DMS79 (cell line): ENCODE results near the gene IRAK3.
"Not testable (repeated sequence)": the region's sequence is repeated elsewhere in the genome, so short reads cannot be mapped to it uniquely, and the experiment has no call there.

Experiments
- DNase-seq: peaks from one replicate; lab custom pipeline; 2025; lab: John Stamatoyannopoulos, UW

The IRAK3 gene

DNA sequence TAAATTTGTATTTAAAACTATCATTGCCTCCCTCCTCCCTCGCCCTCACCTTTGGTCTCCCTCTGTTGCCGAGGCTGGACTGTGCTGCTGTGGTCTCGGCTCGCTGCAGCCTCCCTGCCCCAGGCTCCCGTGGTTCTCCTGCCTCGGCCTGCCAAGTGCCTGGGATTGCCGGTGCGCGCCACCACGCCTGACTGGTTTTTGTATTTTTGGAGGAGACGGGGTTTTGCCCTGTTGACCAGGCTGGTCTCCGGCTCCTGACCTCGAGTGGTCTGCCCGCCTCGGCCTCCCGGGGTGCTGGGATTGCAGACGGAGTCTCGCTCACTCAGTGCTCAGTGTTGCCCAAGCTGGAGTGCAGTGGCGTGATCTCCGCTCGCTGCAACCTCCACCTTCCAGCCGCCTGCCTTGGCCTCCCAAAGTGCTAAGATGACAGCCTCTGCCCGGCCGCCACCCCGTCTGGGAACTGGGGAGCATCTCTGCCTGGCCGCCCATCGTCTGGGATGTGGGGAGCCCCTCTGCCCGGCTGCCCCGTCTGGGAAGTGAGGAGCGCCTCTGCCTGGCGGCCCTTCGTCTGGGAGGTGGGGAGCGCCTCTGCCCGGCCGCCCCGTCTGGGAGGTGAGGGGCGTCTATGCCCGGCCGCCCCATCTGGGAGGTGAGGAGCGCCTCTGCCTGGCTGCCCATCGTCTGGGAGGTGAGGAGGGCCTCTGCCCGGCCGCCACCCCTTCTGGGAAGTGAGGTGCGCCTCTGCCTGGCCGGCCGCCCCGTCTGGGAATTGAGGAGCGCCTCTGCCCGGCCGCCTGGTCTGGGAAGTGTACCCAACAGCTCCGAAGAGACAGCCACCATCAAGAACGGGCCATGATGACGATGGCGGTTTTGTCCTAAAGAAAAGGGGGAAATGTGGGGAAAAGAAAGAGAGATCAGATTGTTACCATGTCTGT lies 14.4 kb upstream of the IRAK3 start:
- not testable (repeated sequence) for DNase-seq

DNA sequence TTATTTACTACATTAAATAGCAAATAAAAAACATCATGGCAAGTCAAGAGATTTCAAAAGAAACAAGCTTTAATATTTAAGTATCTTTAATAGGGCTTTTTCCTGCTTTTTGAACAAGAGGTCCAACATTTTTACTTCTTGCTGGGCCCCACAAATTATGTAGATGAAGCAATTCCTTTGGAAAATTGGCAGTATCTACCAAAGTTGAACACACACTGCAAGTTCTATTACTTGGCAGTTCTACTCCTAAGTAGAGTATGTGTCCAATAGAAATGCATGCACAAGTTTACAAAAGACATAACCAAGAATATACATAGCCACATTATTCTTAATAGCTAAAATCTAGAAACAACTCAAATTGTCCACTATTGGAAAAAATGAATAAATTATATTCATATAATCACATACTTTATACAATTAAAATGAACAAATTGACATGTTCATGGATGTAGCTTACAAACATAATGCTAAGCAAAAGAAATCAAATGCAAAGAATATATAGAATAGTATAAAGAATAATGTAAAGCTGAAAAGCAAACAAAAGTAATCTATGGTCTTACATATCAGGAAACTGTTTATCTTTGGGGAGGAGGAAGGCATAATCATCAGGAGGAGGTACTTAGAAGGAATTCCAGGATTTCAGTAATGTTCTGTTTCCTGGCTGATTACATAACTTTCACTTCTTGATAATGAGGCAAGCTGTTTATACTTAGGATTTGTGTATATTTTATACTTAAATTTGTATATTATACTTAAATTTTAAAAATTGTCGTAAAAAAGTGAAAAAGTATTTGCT lies 12.7 kb upstream of the IRAK3 start:
- DNase-seq: no peak

DNA sequence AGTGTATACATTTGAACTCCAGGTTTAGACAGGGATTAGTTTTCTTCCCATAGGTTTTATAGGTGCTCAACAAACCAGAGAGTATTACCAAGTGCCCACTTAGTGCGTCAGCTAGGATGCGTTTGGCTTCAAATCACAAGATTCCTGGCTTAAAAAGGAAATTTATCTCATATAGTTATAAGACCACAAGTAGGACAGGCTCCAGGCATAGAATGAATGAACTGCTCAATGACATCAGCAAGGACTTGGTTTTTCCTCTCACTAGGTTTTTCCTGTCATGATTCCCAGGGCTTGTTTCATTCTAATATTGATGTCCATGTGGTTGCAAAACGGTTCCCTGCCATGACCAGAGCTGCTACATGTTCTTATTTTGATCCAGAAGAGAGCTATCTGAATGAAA lies 6.1 kb upstream of the IRAK3 start:
- DNase-seq: no peak

DNA sequence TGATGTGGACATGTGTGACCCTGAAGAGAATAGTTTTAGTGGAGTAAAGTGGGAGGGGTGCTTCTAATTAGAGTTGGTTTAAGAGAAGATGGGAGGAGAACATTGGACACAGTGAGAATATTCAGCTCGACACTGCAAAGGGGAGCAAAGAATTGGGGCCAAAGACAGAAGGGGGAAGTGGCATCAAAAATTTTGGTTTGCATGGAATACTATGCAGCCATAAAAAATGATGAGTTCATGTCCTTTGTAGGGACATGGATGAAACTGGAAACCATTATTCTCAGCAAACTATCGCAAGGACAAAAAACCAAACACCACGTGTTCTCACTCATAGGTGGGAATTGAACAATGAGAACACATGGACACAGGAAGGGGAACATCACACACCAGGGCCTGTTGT lies 4.2 kb upstream of the IRAK3 start:
- DNase-seq: not testable (repeated sequence)

DNA sequence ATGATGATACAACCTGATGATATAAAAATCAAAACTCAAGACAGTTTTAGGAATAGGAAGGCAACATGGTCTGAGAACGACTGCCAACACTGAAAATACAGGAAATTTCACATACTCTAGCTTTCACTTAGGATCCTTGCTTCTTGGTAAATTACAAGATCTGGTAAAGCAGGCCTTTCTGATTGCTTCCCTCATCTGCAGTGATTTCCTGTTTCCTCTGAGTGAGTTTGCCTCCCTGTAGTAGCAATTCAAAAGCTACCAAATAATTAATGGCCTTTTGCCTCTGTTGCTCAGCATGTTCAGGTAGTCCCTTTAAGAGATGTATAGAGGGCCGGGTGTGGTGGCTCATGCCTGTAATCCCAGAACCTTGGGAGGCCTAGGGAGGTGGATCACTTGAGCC lies 2.0 kb upstream of the IRAK3 start:
- DNase-seq: no peak

DNA sequence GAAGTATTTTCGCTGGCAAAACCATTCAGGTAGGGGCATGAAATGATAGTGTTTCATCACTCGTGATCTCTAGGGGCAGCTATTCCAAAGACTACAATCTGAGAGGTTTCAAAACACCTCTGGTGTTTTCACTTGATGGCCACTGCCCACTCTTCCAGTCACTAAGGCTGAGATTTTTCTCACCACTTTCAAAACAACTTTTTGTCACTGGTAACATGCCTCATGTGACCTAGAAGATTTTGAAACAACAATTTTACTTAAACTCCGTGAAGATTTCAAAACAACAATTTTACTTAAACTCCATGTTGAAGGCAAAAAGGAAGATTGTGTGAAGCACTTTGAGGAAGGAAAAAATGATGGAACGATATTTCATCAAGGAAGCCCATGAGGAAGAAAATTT lies 1.2 kb upstream of the IRAK3 start:
- no peak for DNase-seq

DNA sequence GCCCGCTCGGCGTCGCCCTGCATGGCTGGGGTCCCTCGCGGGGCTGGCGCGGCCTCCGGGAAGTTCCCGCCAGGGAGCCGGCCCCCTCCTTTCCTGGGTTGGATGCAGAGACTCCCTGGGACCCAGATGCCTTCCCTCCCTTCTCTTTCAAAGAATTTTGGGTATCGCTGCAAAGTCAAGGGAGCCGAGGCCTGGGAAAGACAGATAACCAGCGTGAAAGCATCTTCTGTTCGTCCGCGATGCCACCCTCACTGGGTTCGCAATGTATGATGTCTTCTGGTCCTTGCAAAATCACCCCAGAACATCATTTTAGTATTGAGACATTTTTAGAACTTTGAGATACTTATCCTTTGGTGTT lies 451 bp downstream of the IRAK3 start:
- no peak for DNase-seq

DNA sequence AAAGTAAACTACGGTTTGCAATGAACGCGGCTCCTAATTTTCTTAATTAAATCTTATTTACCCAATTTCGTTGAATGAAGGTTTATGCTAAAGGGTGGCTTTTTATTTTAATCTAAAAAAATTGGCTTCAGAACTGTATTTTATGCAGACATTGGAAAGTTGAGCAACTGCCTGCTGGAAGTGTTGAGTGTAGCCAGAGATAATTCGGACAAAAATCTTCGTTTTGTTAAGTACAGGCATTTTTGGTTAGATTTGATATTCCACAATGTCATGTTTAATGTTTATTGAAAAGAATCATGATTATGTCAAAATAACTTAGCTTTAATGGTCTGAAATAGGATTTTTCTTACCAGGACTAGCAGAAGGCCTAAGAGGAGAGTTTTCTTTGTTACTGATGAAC lies 875 bp downstream of the IRAK3 start:
- DNase-seq: no peak

DNA sequence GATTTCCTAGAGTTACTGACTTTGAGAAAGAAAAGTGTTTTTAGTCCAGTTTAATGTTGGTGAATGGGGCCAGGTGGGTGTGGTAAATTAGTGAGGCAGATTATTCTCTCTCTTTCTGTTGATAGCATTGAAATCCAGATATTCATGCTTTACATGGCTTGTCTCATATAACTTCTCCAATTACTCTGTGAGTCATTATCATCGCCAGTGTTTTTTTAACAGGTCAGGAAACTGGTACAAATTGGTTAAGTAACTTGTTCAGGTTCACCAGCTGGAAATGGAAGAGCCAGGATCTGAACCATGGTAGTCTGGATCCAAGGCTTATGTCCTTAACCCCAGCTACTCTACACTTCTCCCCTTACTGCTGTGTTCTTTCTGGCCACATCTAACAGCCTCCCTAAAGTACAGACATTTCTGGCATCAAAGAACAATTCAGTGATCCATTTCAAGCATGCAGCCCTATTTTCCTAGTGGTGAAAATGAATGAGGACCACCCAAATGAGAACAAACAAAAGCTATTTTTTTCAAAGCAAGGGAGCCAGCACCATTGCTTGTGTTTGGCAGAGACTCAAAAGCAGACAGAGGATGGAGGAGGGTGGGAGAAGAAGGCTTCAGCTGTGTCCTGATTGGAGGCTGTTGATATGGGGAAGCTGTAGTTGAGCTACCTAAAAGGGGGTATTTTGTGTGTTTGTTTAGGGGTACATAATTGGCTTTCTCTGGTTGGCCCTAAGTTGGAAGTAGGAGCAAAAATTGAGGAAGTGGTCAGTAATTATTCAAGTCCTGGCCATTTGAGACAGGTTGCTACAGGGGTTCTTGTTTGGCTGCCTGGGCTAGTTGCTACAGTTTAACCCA lies 1.7 kb downstream of the IRAK3 start:
- no peak for DNase-seq

DNA sequence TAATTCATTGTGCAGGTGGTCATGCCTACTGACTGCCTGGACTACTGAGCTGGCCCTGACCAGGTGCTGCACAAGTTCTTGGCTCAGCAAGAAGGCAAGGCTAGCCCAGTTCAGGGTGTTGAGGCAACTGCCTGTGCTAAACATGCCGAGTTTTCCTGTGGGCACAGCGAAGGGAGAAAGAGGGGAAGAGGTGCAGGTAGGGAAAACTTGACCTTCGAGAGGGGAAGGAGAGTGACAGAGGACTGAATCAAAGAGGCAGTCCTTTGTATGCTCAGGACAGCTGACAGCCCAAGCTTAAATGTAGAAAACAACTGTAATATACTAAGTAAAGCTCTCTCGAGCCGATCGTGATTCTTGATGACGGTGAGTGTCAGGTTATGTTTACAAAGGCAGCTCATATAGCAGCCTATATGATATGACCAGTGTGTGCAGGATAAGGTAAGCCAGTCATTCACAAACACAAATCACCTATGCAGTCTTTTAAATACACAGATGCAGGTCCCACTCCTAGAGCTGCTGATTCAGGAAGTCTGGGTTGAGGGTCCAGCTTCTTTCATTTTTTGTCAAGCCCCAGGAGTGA lies 2.6 kb downstream of the IRAK3 start:
- no peak for DNase-seq

DNA sequence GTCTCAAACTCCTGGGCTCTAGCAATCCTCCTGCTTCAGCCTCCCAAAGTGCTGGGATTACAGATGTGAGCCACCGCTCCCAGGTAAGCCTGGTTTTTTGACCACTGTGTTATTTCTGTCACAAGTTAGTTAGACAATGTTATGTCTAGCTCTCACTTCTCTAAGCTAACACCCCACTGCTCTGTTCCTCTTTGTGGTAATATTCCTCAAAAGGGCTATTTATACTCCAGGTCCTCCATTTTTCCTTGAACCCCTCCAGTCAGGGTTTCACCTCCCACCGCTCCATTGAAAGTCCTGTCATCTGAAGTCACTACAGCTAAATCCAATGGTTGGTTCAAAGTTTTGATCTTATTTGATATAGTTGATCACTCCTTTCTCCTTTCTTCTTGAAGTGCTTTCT lies 5.1 kb downstream of the IRAK3 start:
- DNase-seq: no peak

DNA sequence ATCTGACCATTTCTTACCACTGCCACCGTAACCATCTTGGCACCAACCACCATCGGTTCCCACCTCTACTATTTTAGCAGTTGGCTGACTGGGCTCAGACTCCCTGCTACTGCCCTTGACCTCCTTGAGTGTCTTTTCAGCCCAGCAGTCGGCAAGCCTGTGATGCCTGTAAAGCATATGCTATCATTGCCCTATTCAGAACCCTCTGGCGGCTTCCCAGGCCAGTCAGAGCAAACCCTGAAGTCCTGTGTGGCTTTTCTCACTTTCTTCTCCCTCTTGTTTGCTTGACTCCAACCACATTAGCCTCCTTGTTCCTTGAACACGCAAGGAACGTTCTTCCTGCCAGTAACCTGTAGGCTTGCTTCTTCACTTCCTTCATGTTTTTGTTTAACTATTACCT lies 6.2 kb downstream of the IRAK3 start:
- DNase-seq: no peak

DNA sequence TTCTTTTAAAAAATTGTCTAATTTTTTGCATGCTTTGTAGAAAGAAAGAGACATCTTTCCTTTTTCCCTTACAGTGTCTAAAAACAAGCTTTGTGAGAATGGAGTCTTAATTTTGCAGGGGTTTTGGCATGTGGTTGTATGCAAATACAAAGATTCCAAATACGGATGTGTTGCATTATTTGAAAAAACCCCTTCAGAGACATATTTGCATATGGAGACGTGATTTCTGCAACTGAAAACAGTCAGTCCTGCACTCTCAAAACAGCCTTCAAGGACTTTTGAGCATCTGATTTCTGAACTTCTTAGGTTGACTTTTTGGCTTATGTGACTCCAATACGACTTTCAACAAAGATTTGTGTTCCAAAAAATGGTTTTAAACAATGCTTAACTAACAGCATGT lies 7.8 kb downstream of the IRAK3 start:
- DNase-seq: no peak

DNA sequence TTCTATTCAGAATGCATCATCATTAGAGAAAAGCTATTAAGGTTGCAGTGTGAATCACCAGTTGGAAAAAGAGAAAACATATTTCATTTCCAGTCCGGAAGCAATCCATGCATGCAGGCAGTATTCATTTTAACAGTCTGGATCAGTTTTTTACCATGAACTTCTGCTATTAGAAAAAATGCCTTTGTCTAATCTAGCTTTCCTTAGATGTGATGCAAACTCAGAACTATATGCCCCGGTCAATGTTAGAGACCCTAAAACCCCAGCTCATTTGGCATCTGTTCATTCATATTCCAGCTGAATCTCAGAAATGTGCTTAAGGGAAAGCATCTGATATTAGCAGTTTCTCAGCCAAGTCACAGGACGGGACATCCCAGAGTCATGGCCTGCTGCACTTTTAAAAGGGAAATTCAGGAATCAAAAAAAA lies 8.5 kb downstream of the IRAK3 start:
- no peak for DNase-seq

DNA sequence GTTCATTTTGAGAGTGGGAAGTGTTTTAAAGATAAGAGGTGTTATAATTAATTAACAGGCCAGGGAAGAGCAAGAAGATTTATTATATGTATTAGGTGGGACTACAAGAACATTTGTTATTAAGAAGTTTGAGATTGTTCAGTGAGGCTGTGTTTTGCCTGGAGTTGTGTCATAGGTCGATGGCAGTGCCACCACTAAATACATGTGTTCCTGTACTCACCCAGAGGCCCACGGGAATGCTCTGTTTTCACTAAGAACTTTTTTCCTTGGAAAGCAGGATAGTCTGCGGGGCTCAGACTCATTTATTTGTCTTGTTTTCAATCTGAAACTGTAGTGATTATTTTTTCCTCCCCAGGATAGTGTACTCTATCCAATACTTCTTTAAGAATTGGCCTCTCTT lies 10.1 kb downstream of the IRAK3 start:
- no peak for DNase-seq

DNA sequence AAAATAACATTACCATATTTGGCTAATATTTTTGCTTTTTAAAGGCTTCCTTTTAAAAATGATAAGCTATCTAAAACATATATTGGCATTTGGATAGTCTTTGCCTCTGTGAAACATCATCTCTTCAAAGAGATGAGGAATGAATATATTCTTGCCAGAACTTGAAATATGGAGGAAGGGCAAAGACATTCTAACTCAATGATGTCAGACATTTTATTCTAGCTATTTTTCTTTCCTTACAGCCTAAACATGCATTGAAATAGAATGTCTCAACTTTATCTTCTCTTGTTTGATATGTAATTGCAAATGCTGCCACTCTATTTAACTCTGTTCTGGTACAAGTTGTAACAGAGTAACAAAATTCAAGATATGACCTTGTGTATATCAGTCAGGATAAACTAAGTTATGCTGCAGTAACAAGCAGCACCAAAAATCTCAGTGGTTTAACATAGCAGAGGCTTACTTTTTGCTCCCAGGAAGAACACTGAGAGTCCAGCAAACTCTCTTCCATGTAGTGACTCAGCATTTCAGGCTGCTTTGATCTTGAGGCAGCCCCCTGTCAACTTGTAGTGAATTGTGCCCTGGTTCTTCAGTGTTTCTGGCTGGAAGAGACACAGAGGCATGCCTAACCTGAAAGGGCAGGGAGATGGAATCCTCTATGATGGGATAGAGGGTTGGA lies 11.0 kb downstream of the IRAK3 start:
- DNase-seq: no peak

DNA sequence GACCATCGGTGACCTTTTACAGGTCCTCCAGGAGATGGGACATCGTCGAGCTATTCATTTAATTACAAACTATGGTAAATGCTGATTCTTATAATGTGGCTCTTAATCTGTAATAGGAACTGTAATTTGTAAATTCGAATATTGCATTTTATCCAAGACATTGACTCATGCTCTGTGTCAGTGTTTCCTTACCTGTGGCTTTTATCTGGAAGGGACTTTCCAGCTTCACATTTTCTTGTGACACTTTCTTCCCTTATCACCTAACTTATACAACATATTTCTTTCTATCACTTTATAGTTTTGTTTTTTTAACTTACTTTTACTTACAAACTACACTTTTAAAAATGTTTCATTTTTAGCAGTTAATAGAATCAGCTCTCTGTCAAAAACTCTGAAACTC lies 14.8 kb downstream of the IRAK3 start:
- no peak for DNase-seq

DNA sequence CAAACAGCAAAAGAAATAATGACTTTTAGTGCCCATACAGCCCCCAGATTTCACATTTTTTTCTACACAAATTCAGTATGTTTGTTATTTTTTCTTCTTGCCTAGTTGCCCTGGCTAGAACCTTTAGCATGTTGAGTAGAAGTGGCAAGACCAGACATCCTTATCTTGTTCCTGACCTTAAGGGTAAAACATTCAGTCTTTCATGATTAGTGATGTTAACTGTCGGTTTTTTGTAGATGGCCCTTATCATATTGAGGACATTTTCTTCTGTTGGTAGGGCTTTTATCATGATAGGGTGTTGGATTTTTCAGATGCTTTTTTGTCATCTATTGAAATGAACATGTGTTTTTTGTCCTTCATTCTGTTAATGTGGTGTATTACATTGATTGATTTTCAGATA lies 17.1 kb downstream of the IRAK3 start:
- no peak for DNase-seq

DNA sequence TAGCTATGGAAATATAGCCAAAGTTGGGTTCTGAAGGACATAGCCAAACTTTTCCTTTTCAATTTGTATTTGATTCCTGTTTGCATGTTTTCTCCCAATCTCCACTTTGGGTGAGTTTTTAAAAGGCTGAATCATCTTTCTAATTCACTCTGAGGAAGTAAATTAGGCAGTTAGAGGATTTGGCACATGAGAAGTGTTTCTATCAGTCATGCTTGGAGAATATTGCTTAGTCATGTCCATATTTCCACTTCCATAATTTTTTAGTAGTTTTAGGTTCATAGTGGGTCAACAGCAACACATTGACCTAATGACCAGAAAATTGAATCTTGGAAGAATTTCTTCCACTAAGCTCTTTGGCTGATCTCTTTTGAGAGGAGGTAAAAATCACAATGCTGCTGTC lies 21.8 kb downstream of the IRAK3 start:
- no peak for DNase-seq

DNA sequence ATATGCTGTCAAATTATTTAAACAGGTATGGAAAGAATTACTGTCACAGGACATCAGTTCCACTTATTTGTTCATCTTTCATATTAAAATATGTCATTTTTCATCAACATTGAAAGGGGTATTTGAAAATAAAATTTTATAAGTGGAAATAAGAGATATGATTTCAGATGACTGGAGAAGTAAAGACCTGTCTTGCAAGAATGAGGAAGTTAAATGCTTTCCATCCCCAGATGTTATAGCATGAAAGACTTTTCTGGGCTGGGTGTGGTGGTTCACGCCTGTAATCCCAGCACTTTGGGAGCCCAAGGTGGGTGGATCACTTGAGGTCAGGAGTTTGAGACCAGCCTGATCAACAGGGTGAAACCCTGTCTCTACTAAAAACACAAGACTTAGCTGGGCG lies 22.6 kb downstream of the IRAK3 start:
- DNase-seq: not testable (repeated sequence)

DNA sequence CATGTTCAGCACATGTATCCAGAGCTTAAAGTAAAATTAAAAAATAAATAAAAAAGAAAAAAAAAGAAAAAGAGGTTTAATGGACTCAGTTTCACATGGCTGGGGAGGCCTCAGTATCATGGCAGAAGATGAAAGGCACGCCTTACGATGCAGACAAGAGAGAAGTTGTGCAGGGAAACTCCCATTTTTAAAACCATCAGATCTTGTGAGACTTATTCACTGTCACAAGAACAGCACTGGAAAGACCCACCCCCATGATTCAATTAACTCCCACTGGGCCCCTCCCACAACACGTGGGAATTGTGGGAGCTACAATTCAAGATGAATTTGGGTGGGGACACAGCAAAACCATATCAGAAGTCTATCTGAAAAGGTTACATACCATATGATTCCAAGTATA lies 24.0 kb downstream of the IRAK3 start:
- DNase-seq: not testable (repeated sequence)
